GM18907 (cell line): ENCODE measurements around the gene COX20.

Experiments
- ATAC-seq: cut with Tn5 transposase; IDR thresholded peaks from one replicate; pipeline ENCODE4 v1.9.1; 2021; ENCODE audit warnings: mild to moderate bottlenecking, moderate library complexity; ENCODE audit not compliant: unreplicated experiment

COX20 gene

DNA sequence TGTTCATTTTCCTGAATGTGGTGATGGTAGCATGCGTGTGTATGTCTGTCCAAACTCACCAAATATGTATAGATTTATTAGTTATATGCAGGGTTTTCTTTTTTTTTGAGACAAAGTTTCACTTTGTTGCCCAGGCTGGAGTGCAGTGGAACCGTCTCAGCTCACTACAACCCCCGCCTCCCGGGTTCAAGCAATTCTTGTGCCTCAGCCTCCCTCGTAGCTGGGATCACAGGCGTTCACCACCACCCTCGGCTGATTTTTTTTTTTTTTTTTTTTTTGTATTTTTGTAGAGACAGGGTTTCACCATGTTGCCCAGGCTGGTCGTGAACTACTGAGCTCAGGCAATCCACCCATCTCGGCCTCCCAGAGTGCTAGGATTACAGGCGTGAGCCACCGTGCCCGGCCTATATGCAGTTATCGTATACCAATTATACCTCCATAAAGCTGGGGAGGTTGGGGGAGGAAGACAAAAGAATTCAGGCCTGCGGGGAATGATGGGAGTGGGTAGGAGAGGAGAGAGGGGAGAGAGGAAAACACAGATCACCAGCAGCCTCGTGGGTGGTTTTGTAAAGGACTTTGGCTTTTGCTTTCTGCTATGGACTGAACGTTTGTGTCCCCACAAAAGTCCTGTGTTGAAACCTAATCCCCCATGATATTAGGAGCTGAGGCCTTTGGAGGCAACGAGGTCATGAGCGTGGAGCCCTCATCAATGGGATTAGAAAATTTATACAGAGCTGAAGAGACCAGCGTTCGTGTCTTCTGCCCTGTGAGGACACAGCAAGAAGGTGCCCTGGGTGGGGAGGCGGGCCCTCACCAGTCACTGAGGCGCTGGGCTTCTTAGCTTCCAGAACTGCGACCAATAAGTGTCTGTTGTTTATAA lies 33.3 kb downstream of the COX20 start:
- no peak for ATAC-seq

DNA sequence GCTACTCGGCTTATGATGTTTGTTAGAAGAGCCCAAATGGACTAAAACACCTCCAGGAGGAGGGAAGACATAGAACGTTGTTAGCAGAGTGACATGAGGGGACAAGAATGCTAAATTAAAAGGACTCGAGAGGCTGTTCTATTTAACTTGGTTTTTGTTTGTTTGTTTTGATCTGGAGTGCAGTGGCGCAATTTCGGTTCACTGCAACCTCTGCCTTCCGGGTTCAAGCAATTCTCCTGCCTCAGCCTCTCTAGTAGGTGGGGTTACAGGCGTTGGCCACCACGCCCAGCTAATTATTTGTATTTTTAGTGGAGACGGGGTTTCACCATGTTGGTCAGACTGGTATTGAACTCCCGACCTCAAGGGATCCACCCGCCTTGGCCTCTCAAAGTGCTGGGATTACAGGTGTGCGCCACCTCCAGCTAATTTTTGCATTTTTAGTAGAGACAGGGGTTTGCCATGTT lies 33.9 kb downstream of the COX20 start:
- ATAC-seq: no peak

DNA sequence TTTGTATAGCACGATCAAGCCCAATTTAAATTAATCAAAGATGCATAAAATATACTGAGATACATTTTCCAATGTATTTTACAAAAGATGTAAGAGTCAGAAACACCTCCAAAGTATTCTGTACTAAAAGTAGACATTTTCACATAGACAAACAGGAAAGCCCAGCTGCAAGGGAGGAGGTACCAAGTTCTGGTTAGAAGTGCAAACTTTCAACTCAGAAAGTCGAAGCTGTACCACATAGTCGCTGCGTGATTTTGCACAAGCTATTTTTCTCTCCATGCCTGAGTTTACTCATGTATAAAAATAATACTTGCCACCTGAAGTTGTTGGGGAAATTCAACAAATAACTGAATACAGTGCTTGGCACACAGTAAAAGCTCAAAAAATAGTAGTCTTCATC lies 34.5 kb downstream of the COX20 start:
- ATAC-seq: no peak

DNA sequence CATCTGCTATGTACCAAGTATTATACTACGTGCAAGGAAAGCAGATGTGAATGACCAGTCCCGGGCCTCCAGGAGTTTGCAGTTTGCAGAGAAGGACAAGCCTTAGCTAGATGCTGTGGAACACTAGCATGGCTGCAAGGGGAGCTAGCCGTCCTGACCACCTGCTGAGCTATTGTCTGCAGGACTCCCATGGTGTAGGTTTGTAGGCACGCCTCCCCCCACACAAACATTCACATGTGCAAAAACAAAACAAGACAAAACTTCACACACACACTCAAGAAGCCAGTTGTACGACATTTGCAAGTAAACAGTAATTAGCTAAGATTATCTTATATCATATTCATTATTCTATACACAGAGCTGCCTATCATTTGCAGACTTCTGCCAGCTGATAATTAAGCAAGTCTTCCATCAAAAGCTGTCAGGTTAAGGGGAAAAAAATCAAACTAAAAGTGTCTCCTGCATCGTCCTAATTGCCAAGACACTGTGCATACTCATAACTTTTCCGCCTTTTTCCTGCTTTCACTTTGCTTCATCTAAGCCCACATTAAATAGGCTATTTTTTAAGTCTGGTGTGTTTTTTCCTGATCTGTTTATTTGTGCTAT lies 39.6 kb downstream of the COX20 start:
- ATAC-seq: no peak

DNA sequence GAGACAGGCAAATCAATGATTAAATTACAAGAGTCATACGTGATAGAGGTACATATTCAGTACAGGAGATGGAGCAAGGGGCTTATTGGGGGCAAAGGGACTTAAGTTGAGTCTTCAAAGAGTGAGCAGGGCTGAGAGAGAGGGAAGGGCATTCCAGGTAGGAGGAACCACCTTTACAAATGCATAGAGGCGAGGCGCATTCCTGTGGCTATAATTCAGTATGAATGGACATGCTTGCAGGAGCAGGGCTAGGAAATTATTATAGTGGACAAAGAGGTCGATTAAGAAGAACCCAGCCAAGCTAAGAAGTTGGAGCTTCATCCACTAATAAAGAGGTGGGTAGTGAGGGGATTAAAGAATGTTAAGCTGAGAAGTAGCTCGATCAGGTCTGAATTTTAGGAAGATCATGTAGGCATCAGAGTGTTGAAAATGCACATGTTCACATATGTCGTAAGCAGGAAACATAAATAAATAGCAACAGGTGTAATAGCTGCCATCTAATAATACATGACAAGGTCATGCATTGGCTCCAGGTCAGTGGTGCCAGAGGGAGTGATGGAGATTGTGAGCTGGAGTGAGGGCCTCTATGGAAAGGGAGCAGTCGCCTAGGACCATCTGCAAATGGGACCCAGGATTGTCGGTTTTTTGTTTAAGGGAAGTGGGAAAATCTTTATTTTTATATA lies 40.9 kb downstream of the COX20 start:
- no peak for ATAC-seq

DNA sequence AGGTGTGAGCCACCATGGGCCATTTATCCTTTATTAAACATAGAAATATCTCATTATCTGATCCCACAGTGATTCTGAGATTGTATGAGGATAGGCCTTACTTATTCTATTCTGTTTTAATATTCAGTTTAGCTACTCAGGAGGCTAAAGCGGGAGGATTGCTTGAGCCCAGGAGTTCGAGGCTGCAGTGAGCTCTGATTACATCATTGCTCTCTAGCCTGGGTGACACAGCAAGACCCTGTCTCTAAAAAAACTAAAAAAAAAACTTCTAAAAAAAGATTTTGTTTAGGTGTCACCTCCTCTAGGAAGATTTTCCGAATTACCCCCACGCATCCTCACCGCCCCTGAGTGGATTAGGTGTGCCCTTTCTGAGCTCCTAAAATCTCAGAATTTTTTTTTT lies 43.2 kb downstream of the COX20 start:
- no peak for ATAC-seq

DNA sequence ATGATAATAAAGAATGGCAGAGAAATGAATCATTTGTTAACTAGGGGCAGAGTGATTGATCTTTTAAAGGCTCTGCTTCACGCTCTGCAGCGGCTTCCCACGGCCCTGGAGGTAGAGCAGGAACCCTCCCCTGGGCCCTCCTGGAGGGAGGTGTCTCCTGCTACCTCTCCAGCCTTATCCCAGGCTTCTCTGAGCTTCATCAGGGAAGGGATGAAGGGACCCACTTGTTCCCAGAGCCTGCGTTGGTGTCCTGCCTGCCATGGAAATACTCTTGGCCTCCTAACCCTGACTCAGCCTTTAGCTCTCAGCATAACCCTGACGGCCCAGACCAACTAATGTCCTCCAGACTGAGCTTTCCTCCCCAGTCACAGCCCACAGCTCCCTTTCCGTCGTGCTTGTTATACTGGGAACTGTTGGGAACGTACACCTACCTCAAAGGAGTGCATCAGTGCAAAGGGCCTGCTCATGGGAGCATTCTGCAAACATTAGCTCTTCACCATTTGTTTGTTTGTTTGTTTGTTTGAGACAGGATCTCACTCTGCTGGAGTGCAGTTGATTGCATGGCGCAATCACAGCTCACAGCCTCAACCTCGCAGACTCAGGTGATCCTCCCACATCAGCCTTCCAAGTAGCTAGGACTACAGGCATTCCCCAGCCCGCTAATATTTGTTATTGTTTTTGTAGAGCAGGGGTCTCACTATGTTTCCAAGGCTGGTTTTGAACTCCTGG lies 46.3 kb downstream of the COX20 start:
- ATAC-seq: no peak

DNA sequence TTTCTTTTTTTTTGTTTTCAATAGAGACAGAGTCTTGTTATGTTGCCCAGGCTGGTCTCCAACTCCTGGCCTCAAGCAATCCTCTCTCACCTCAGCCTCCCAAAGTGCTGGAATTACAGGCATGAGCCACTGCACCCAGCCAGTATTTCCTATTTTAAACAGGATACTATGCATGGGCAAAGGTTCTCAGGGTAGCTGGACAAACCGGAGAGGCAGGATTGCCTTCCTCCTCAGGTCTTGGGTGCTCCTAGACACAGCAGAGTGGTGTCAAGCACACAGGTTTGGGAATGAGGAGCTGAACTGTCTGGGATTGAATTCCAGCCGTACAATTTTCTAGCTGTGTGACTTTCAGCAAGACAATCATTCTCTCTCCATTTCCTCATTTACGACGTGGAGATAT lies 51.8 kb downstream of the COX20 start:
- ATAC-seq: no peak

DNA sequence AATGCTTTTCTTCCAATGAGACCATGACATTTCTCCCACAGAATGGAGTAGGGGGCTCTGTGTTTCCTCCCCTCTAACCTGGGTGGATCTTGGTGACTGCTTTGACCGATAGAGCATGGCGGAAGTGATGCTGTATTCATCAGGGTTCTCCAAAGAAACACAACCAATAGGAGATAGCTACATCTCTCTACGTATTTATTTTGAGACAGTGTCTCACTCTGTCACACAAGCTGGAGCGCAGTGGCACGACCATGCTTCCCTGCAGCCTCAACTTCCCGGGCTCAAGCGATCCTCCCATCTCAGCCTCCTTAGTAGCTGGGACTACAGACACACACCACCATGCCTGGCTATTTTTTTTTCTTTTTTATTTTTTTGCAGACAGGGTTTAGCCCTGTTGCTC lies 58.4 kb downstream of the COX20 start:
- ATAC-seq: no peak
